ENCODE measurements around the gene CYP4A22. TPM values are rescaled to one million over a fixed set of nuclear protein-coding genes. Genes with fewer than 3 reads are reported as not detected.
A peak's percentile ranks its signal among the peaks of the same experiment; 100 is the strongest.

The CYP4A22 gene
- total RNA-seq, 2 donors from 2014 or later = not detected

GRCh38 chr1:47175227-47175934 lies 38.1 kb downstream of the CYP4A22 start:
- Histone ChIP-seq H3K27me3 (no peaks in the 10 kb centered on the region), H3K4me3 (no peak overlapping the region), H3K27ac (no peak overlapping the region), H3K36me3 (replicated peaks in 1 of 2; ENCODE audit: insufficient read depth in 1 of 2, low read depth in 2 of 2) (no peaks in the 10 kb centered on the region), H3K9me3 (no peaks in the 10 kb centered on the region), H3K4me1 (peaks cover 12% of the 10 kb centered on the region)
- intact Hi-C loops (cut with DNase I) = no loop called here
- WGBS, 2 donors = 10 to 11% methylated on average over 11 of the region's 11 CpGs
- DNase-seq (peak; percentile 65 to 74 (median 69)), ATAC-seq (peak; percentile 46)
- peak; percentile 92 to 99 (median 97) for TF ChIP-seq CTCF (IDR thresholded peaks at IDR 0.05)
- no peak for TF ChIP-seq POLR2A (IDR thresholded peaks at IDR 0.05)

GRCh38 chr1:47178020-47178419 lies 40.8 kb downstream of the CYP4A22 start:
- Histone ChIP-seq H3K4me1 (peaks cover 14% of the 10 kb centered on the region), H3K9me3 (no peaks in the 10 kb centered on the region), H3K4me3 (no peak overlapping the region), H3K27me3 (no peaks in the 10 kb centered on the region), H3K27ac (no peak overlapping the region), H3K36me3 (replicated peaks in 1 of 2; ENCODE audit: insufficient read depth in 1 of 2, low read depth in 2 of 2) (no peaks in the 10 kb centered on the region)
- WGBS, 2 donors = 64 to 68% methylated on average over 6 of the region's 6 CpGs
- intact Hi-C loops (cut with DNase I) = no loop called here
- DNase-seq = no peak
- TF ChIP-seq CTCF (IDR thresholded peaks at IDR 0.05) (no peak), POLR2A (IDR thresholded peaks at IDR 0.05) (no peak)
- no peak for ATAC-seq

DNA sequence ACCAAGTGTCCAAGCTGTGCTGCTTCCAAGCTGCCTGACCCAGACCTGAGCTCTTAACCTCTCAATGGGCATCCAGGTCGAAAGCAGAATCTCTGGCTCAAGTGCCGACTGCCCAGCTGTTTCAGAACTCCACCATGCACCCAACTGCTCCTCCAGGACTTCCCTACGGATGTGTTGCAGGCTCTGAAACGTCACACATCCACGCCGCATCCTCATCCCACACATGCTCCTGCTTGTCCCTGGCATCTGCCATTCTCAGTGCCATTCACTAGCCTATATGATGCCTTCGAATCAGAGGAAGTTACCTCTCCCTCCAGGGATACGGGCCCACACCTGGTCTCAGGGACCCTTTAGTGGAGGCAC lies 41.4 kb downstream of the CYP4A22 start:
- Histone ChIP-seq H3K4me1 (peaks cover 14% of the 10 kb centered on the region), H3K9me3 (no peaks in the 10 kb centered on the region), H3K27ac (peak overlapping the region in 1 of 4 donors; percentile 71), H3K4me3 (no peak overlapping the region), H3K36me3 (replicated peaks in 1 of 2; ENCODE audit: insufficient read depth in 1 of 2, low read depth in 2 of 2) (no peaks in the 10 kb centered on the region), H3K27me3 (no peaks in the 10 kb centered on the region)
- no peak for TF ChIP-seq POLR2A (IDR thresholded peaks at IDR 0.05)
- DNase-seq = no peak
- intact Hi-C loops (cut with DNase I) = no loop called here
- no peak for ATAC-seq
- WGBS, 2 donors = 52 to 61% methylated on average over 8 of the region's 8 CpGs

GRCh38 chr1:47179017-47179987 lies 42.1 kb downstream of the CYP4A22 start:
- Histone ChIP-seq H3K4me1 (peaks cover 14% of the 10 kb centered on the region), H3K9me3 (no peaks in the 10 kb centered on the region), H3K27me3 (no peaks in the 10 kb centered on the region), H3K36me3 (replicated peaks in 1 of 2; ENCODE audit: insufficient read depth in 1 of 2, low read depth in 2 of 2) (no peaks in the 10 kb centered on the region), H3K27ac (peak overlapping the region; percentile 16 to 71 (median 62)), H3K4me3 (no peak overlapping the region)
- 10 to 12% methylated on average over 13 to 21 of the region's 30 CpGs for WGBS, 2 donors
- intact Hi-C loops (cut with DNase I) = no loop called here
- peak; percentile 90 to 92 (median 91) for DNase-seq
- ATAC-seq = peak; percentile 90
- TF ChIP-seq CTCF (IDR thresholded peaks at IDR 0.05) (peak; percentile 75 to 96 (median 94)), POLR2A (IDR thresholded peaks at IDR 0.05) (peak in 1 of 3 donors; percentile 33)

DNA sequence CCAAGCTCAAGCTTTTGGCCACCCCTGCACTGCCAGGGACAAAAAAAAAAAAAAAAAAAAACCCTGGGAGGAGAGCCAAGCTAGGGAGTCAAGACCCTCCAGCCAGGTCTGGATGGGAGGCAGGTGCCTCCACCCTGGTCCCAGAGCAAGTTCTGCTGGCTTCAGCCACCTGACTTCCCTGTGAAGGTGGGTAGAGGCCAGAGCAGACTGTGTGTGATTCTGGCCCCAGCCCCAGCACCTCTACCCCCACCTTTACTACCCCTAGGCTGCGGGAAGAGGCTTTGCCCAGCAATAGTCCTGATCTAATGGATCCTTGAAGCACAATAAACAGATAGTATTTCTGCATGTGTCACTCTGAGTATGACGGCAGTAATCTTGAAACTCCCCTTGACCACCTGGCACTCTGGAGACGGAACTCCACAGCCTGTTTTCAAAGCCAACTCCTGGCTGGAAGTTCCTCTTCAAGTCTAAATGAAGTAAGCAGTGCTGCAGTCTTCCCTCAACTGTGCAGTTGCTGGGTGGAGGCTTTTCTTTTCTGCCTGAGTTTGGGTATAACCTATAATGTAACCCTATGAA lies 42.8 kb downstream of the CYP4A22 start:
- H3K27ac ChIP-seq = peak overlapping the region in 2 of 4 donors; percentile 16 to 31
- H3K9me3 ChIP-seq = no peaks in the 10 kb centered on the region
- TF ChIP-seq POLR2A (IDR thresholded peaks at IDR 0.05) (no peak), CTCF (IDR thresholded peaks at IDR 0.05) (no peak)
- peaks cover 14% of the 10 kb centered on the region for H3K4me1 ChIP-seq
- H3K36me3 ChIP-seq (replicated peaks in 1 of 2; ENCODE audit: insufficient read depth in 1 of 2, low read depth in 2 of 2) = no peaks in the 10 kb centered on the region
- intact Hi-C loops (cut with DNase I) = loop anchor here (10.0 kb wide), 2 partner anchors 245 to 545 kb away; no protein-coding TSS in a partner anchor
- ATAC-seq (no peak), DNase-seq (peak in 1 of 4 donors; percentile 34)
- WGBS, 2 donors = 35 to 46% methylated on average over 3 of the region's 3 CpGs
- no peaks in the 10 kb centered on the region for H3K27me3 ChIP-seq
- H3K4me3 ChIP-seq = no peak overlapping the region

Measured in body of pancreas (tissue), 4 donors.